Mucosa of descending colon (tissue), 3 donors: ENCODE results near the gene SLITRK3. TPM values are rescaled to one million over a fixed set of nuclear protein-coding genes. Genes with fewer than 3 reads are reported as not detected.
A peak's percentile ranks its signal among the peaks of the same experiment; 100 is the strongest.

Source experiments
- ATAC-seq: fragments of 200-7000 bp; cut with Tn5 transposase; one replicate; pipeline ENCODE4 v1.9.1; 2020; ENCODE audit warnings: mild to moderate bottlenecking, moderate library complexity
- DNase-seq, 3 donors: peaks; one replicate each; pipeline ENCODE4 v3.0.0-alpha.2; 2020
- H3K36me3 ChIP-seq: fragments of 200-600 bp; one replicate; pipeline ENCODE4 v1.8.0; 2021; ENCODE audit warnings: low read depth, mild to moderate bottlenecking
- H3K4me1 ChIP-seq: fragments of 200-600 bp; one replicate; pipeline ENCODE4 v1.8.0; 2021; ENCODE audit warnings: low read depth, mild to moderate bottlenecking
- H3K4me3 ChIP-seq: fragments of 200-600 bp; one replicate; pipeline ENCODE4 v1.8.0; 2021; ENCODE audit warnings: mild to moderate bottlenecking
- H3K9me3 ChIP-seq: fragments of 200-600 bp; one replicate; pipeline ENCODE4 v1.8.0; 2021; ENCODE audit warnings: mild to moderate bottlenecking
- CTCF ChIP-seq: fragments of 200-600 bp; IDR thresholded peaks from one replicate; pipeline ENCODE4 v1.8.0; 2022; ENCODE audit warnings: antibody characterized with exemption, mild to moderate bottlenecking
- intact Hi-C, 2 donors: fragments of 100-400 bp; cut with DNase I in 1 of 2; cut with micrococcal nuclease in 1 of 2; formaldehyde crosslinking; loops; one replicate each; pipeline versions ENCODE4 v1.11.0 to v1.11.1; 2022; cut with DNase I, micrococcal nuclease
- total RNA-seq, 3 donors: library from RNA; stranded (reverse); fragmentation: NEBNext Ultra II Directional in 2 of 3; extraction: Animal tissue kit (Norgen Biotek cat#: 25700) in 2 of 3; gene quantifications; one replicate each; pipeline versions ENCODE4 v1.2.1 to v1.2.4, GENCODE V29; 2021 to 2023
- donor health status: DM: no; HTN: no; CAD: no; lungs with moderate emphysema.
- donor health status: DM: no; HTN: no; CAD: no.
- donor health status: DM: no; HTN: yes; CAD: no.

Gene SLITRK3
- total RNA-seq, 3 donors from 2014 or later, result 0.35 to 7.4 (median 0.41) TPM

- H3K9me3 ChIP-seq, result no peaks in the 10 kb centered on the region
- no peaks in the 10 kb centered on the region for H3K4me1 ChIP-seq
- TF ChIP-seq CTCF, result no peak
- intact Hi-C loops, result no loop called here
- no peaks in the 10 kb centered on the region for H3K36me3 ChIP-seq
- DNase-seq (no peak), ATAC-seq (no peak)
- H3K4me3 ChIP-seq, result no peak overlapping the region
These were observed 8.3 kb upstream of the SLITRK3 start for GRCh38 chr3:165204445-165204844.

- no peak overlapping the region for H3K4me3 ChIP-seq
- TF ChIP-seq CTCF, result no peak
- DNase-seq, result no peak
- no peaks in the 10 kb centered on the region for H3K4me1 ChIP-seq
- intact Hi-C loops, result no loop called here
- no peaks in the 10 kb centered on the region for H3K9me3 ChIP-seq
- ATAC-seq, result no peak
- no peaks in the 10 kb centered on the region for H3K36me3 ChIP-seq
These were observed 6.8 kb upstream of the SLITRK3 start for GRCh38 chr3:165202995-165203394.

GRCh38 chr3:165201964-165202363 lies 5.8 kb upstream of the SLITRK3 start:
- no peak for TF ChIP-seq CTCF
- intact Hi-C loops, result no loop called here
- DNase-seq, result no peak
- H3K9me3 ChIP-seq, result no peaks in the 10 kb centered on the region
- ATAC-seq, result no peak
- H3K36me3 ChIP-seq, result no peaks in the 10 kb centered on the region
- no peak overlapping the region for H3K4me3 ChIP-seq
- H3K4me1 ChIP-seq, result peaks cover 4% of the 10 kb centered on the region

GRCh38 chr3:165197481-165197800 lies 1.3 kb upstream of the SLITRK3 start:
- ATAC-seq (no peak), DNase-seq (no peak)
- no peak for TF ChIP-seq CTCF
- H3K4me1 ChIP-seq, result peaks cover 14% of the 10 kb centered on the region
- H3K4me3 ChIP-seq, result no peak overlapping the region
- H3K36me3 ChIP-seq, result no peaks in the 10 kb centered on the region
- H3K9me3 ChIP-seq, result no peaks in the 10 kb centered on the region
- intact Hi-C loops, result no loop called here

GRCh38 chr3:165196577-165197480 lies 645 bp upstream of the SLITRK3 start:
- ATAC-seq (peak; percentile 42), DNase-seq (peak in 1 of 3 donors; percentile 38)
- H3K9me3 ChIP-seq, result no peaks in the 10 kb centered on the region
- no peaks in the 10 kb centered on the region for H3K36me3 ChIP-seq
- TF ChIP-seq CTCF, result no peak
- no peak overlapping the region for H3K4me3 ChIP-seq
- peaks cover 14% of the 10 kb centered on the region for H3K4me1 ChIP-seq
- intact Hi-C loops, result no loop called here
